Gastrocnemius medialis (tissue), 4 donors: ENCODE data around the gene AMACR.

Experiments
- CTCF ChIP-seq, 5 experiments: fragments of 450-650 bp in 3 of 5; fragments of 200-600 bp in 2 of 5; sonication (generic) in 2 of 5; IDR thresholded peaks in 4 of 5; conservative IDR thresholded peaks in 1 of 5; 1 replicate in 4 of 5; 2 replicates in 1 of 5; pipeline ENCODE4 v1.5.1; 2016 to 2019; ENCODE audit warnings: antibody characterized with exemption in 5 of 5, mild to moderate bottlenecking in 3 of 5, moderate library complexity in 3 of 5
- POLR2A ChIP-seq, 2 donors: fragments of 450-650 bp; IDR thresholded peaks; one replicate each; pipeline ENCODE4 v1.6.1; 2017; ENCODE audit warnings: antibody characterized with exemption in 2 of 2, mild to moderate bottlenecking in 2 of 2, moderate library complexity in 2 of 2

- TF ChIP-seq CTCF (IDR thresholded peaks at IDR 0.05 in 4 of 5, conservative IDR thresholded peaks at IDR 0.05 in 1 of 5), result no peak
- no peak for TF ChIP-seq POLR2A (IDR thresholded peaks at IDR 0.05)
Observed at GRCh38 chr5:34028349-34028748, 20.5 kb upstream of the AMACR start.
